Erythroblast (primary cell): ENCODE results near the gene KDM2A.

Source experiments
- DNase-seq, 2 experiments: peaks; one replicate each; lab custom pipeline; 2025; lab: John Stamatoyannopoulos, UW
- GATA1 ChIP-seq: IDR thresholded peaks from 2 replicates; pipeline ENCODE4 v1.6.1; 2011; ENCODE audit warnings: low read depth, mild to moderate bottlenecking, control low read depth, low read length, moderate library complexity
- POLR2A ChIP-seq: IDR thresholded peaks from 2 replicates; pipeline ENCODE4 v1.6.1; 2011; ENCODE audit warnings: mild to moderate bottlenecking, low read length

Gene KDM2A

DNA sequence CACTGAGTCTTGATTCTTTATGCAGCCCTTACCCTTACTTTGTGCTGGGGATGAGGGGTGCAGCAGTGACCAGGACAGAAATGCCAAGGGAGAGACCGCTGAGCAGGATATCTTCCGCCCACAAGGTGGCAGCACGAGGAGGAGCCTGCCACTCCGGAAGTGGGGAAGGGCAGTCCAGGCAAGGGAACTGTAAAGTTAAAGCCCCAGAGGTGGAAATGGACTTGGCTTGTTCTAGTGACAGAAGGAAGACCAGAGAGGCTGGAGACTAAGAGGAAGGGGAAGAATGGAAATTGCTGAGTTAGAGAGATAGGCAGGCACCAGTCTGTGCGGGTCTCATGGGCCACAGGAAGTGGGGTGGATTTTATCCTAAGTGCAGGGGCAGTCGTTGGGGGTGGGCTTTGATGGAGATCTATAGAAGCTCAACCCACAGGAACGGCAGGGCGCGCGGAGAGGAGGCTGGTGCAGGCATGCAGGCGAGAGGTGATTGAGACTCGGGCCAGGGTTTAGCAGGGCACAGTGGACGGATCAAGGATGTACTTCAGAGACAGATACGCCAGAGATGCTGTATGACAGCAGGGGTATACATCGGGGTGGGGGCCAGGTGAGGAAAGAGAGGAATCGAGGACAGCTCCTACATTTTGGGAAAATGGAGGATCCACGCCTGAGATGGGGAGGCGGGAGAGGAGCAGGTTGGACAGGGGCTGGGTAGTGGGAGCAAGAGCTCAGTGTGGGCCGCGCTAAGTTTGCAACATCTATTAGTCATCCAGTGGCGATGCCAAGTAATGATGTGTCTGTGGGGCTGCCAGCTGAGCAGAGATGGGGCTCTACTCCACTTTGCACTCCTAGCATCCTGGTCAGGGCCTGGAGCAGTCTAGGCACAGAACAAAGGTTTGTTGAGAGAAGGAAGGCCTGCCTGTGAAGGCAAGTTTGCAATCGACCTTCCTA, 143.9 kb downstream of the KDM2A start:
- TF ChIP-seq POLR2A (no peak), GATA1 (no peak)
- DNase-seq = peak; percentile 81 to 87

DNA sequence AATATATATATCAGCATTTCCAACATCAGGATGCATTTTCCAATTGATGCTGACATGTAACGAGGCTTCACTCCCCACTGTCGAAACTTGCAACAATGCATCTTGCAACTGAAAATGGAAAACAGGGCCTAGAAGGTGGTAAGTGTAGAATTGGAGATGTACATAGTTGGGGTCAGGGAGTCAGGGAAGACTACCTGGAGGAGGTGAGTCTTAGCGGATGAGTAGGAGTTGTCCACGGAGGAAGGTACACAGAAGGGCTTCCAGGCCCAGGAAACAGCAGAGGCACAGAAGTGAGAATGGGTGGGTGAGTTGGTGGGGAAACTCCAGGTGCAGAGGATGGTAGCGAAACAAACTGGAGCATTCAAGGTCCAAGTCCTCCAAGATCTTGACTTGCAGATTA, 145.2 kb downstream of the KDM2A start:
- DNase-seq = no peak
- TF ChIP-seq GATA1 = no peak
- no peak for TF ChIP-seq POLR2A

DNA sequence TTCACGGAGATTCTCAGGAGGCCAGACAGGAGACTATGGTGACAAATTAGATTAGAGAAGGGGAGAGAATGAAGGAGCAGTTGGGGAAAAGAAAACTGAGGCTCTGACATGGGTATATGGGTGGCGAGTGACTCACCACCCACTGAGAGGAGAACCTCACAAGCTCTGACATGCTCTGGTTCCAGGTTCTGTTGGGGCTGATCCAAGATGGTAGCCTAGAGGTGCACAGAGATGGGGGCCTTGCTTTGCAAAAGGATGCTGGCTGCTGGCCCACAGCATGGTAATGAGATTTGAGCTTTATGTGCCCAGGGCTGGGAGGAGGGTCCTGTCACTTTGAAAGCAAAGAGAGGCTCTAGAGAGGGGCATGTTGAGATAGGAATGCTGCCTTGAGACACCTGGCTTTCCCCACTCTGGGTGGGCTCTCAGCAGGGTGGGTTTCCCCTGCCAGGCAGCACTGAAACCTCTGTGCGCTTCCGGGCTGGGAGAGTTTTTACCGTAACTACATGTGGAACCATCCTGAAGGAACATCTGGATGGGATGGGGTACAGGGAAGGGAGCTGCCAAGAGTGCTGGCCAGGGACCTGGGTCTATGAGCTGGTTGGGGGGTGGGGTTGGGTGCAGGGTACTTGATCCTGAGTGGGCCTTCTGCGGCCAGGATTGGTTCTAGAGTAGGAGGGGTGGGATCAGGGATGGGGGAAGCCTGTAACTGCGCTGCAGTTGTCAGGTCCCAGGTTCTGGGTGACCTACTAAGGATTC, 146.0 kb downstream of the KDM2A start:
- DNase-seq = no peak
- TF ChIP-seq GATA1 = no peak
- TF ChIP-seq POLR2A = no peak

DNA sequence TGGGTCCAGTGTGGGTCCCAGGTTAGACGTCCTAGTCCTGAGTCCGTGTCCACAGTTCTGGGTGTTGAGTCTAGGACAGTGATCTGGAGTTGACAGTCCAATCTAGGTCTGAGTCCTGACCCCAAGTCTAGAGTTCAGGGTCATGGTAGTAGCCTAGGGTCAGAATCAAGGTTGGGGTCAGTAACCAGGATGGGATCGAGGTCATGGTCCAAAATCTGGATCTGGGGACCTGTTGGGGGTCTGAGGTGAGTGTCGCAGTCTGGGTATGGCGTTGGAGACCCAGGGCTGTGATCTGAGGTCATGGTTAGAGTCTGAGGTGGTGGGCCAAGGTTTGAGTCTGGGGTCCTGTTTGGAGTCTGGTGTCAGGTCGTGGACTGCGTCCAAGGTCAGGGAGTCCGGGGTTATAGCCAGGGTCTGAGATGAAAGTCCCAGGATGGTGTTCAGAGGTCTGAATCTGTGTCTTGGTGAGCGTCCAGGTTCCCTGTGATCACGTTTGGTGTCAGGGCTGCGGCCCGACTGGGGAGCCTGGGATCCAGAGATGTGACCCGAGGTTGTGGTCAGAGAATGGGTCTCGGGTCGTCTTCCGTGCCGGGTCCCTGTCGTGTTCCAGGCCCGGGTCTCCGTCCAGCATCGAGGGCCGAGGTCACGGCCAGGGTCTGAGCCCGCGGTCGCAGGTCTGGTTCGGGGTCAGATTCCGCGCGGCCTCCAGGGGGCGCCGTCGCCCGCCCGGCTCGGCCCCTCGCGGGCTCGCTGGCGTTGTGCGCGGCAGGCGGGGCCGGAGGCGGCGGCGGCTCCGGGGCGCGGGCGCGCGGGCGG, 146.8 kb downstream of the KDM2A start:
- DNase-seq = peak; percentile 79 to 91

DNA sequence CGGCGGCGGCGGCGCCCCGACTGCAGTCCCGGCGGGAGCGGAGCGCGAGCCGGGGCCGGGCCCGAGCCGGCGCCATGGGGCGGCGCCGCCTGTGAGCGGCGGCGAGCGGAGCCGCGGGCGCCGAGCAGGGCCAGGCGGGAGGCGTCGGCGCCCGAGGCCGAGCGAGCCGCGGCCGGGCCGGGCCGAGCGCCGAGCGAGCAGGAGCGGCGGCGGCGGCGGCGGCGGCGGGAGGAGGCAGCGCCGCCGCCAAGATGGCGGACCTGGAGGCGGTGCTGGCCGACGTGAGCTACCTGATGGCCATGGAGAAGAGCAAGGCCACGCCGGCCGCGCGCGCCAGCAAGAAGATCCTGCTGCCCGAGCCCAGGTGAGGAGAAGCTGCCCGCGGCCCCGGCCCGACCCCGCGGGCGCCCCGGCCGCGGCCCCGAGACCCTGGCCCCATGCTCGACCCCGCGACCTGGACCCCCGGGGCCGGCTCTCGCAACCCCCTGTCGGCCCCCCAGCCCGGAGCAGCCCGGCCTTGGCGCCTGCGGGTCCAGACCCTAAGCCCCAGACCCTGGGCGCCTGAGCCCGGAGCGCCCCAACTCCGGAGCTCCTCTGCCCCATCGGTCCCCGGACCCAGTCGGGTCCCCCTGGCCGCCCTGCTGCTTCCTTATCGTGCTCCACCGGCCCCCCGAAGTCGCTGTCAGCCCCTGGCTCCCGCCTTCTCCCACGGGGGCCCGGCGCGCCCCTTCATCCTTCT, 147.6 kb downstream of the KDM2A start, which contains the start of gene GRK2:
GRK2 (plus strand) TSS at position 25 of the 739 bp plus-strand sequence; CDS start at position 252, 227 bp downstream.
- DNase-seq = peak; percentile 76 to 87
- TF ChIP-seq GATA1 = no peak
- no peak for TF ChIP-seq POLR2A

More for the DNA sequence above, 146.8 kb downstream of the KDM2A start:
- no peak for TF ChIP-seq POLR2A
- no peak for TF ChIP-seq GATA1

DNA sequence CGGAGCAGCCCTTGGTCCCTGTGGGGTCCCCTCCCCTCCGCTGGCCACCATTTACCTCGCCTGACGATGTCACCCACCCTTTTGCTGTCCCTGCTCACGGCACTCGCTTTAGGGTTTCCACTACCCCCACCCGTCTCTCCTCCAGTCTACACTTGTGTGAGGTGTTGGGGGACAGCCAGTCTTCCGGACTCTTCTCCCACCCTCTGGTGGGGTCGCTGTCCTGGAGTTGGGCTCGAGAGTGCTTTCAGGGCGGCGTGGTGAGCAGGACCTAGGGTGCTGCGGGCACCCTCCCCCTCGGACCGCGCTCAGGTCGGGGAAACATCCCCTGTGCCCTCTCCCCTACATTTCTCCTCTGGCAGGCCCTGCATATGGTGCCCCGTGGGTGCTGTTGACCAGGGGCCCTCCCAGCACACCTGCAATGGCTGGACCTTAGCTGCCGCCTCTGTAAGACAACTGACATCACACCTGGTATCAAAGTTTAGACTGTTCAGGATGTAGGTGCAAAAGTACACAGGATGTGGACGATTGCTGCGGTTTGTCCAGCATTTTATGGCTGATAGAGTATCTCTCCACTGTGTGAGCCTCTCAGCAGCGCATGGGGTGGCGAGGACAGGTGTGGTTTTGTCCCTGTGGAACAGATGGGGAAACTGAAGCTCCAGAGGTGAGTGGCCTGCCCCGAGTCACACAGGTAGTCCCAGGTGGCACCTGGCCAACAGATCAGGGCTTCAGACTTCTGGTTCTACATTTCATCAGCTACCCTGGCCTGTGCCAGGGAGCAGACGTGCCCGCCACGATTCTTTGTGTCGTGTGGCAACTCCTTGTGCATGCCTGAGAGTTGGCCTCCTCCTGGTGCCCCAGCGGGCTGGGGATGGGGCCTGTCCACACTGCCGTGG, 148.4 kb downstream of the KDM2A start:
- TF ChIP-seq POLR2A = no peak
- no peak for TF ChIP-seq GATA1
- peak; percentile 47 to 62 for DNase-seq

DNA sequence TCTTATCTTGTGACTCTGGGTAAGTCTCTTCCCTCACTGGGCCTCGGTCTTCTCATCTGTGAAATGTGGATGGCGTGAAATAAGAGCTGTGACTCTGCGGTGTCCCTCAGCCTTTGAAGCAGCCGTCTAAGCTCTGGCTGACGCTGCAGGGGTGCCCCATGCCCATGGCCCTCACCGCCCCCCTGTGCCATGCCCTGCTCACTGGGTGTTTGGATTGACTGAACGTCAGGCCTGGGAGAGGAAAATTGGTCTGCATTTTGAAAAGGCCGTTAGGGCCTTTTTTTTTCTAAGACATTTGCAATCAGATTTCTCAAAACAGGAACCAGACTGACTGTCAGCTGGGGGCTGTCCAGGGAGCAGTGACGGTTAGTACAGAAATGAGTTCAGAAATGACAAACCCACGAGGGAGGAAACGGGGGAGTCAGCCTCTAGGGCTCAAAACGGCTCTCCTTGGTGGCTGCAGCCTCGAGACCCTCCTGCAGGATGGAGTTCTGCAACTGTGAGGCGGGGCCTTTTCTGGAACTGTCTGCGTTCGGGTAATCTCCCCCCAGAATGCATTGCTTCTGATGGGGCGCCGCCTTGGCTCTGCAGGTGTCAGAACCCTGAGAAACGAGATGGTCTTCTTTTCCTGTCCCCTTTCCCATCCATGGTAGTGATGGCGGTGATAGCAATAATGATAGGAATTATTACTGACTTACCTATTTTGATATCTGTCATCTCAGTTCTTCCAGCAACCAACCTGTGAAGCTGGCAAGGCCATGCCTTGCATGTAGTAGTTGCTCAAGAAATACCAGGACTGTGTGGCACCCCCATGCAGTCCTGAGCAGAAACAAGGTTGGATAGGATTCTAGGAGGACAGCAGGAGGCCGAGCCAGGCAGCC, 149.3 kb downstream of the KDM2A start:
- peak; percentile 32 to 48 for DNase-seq
- TF ChIP-seq POLR2A = no peak
- no peak for TF ChIP-seq GATA1

DNA sequence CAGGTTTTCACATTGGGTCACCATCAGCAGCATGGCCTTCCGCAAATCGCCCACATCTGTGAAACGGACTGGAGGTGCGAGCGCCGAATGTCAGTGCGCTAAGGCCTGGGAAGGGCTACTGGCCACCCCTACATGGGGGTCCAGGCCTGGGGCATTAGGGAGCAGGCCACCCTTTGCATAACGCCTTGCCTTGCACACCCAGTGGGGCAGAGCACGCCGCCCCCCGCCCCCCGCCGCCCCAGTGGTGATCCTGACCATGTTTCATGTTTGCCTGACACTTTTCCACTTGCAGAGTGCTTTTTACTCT, 149.9 kb downstream of the KDM2A start:
- DNase-seq = no peak

DNA sequence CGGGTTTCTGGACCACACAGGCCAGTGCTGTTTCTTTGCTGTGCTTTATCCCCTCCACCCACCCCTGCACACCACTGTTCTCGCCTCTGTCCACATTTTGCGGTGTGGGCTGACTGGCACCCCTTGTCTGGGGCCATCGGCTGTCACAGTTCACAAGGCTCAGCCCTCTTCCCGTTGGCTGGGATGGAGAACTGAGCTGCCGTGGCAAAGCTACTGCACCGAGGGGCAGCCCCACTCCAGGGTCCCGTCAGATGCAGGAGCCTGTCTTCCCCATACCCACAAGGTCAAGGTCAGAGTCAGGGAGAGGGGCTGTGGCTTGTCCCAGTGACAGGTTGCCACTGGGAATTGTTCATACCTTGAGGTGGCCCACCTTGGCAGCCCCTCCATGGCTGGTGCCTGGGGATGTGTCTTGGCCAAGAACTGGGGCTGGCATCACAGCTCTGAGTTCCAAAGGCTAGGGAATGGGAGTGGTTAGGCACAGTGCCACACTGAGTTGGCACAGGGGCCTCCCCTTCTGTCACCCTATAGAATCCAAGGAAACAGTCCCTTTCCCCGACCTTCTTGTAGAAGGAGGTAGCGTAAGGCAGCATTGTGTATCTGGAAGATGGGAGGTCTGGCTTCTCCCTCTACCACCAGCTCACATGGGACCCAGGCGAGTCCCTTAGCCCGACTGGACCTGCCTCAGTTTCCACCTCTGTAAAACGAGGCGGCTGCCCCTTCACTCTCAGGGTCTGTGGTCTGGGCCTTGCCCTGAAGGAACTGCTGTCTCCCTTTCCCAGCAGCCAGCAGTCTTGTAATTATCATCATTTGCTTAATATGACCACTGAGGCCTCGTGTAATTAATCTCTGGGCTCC, 150.6 kb downstream of the KDM2A start:
- TF ChIP-seq GATA1 (no peak), POLR2A (no peak)
- no peak for DNase-seq

More for the DNA sequence above, 149.9 kb downstream of the KDM2A start:
- TF ChIP-seq GATA1 = no peak
- TF ChIP-seq POLR2A = no peak
